ENCODE data around the gene ZNF485. TPM values are rescaled to one million over a fixed set of nuclear protein-coding genes. Genes with fewer than 3 reads are reported as not detected.
"Not testable (repeated sequence)": the region's sequence is repeated elsewhere in the genome, so short reads cannot be mapped to it uniquely, and the experiment has no call there.

Gene ZNF485
- total RNA-seq, 1 donor from 2014 or later = 5.2 TPM

GRCh38 chr10:43599333-43599732 is 6.9 kb upstream of the ZNF485 start:
- intact Hi-C loops (cut with micrococcal nuclease) = loop anchor here (10.0 kb wide), 1 partner anchor 235 kb away; no protein-coding TSS in a partner anchor

- intact Hi-C loops (cut with micrococcal nuclease) = not testable (repeated sequence)
Observed at GRCh38 chr10:43601576-43601975, 4.7 kb upstream of the ZNF485 start.

DNA sequence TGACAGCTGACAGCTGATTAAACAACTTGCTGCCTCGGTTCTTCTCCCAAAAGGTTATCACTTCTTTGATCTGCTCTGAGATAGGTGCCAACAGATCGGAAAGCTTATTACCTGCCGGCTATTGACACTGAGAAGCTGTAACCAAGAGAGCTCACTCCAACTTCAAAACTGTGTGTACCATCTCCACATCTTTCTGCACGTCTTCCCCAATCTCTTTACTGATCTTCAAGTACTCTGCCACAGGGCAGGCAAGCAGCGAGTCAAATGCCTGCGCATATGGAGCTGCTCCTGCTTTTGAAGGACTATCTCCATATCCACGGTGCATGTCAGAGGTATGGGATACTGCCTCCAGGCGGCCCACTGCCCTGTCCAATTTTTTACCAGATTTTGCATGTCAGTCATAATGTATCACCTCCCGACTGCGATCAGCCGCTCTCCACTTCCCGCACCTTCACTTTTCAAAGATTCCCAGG is 352 bp upstream of the ZNF485 start:
- intact Hi-C loops (cut with micrococcal nuclease) = loop anchor here (1.0 to 2.0 kb wide), 3 partner anchors 11 to 42 kb away; partner anchors contain the start of genes ZNF239 and ZNF32

- intact Hi-C loops (cut with micrococcal nuclease) = loop anchor here (2.0 kb wide), 1 partner anchor 32 kb away; the partner anchor contains the start of gene ZNF239
Observed at GRCh38 chr10:43607199-43607573, 948 bp downstream of the ZNF485 start.

DNA sequence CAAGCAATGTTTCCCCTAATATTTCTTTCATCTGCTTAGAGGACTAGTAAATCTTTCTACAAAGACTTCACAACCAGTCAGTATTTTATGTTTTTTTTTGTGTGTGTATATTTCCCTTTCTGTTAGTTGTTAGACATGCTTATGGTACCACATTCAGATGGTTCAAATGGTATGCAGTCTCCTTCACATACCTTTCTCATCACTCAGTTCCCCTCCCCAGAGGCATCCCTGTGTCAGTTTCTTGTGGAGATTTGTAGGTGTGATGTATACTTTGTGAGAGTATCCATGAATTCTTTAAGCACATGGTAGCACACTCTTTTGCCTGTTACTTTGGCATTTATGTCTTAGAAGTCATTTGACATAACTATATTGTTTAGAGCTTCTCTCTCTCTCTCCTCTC is 4.4 kb downstream of the ZNF485 start:
- intact Hi-C loops (cut with micrococcal nuclease) = no loop called here

DNA sequence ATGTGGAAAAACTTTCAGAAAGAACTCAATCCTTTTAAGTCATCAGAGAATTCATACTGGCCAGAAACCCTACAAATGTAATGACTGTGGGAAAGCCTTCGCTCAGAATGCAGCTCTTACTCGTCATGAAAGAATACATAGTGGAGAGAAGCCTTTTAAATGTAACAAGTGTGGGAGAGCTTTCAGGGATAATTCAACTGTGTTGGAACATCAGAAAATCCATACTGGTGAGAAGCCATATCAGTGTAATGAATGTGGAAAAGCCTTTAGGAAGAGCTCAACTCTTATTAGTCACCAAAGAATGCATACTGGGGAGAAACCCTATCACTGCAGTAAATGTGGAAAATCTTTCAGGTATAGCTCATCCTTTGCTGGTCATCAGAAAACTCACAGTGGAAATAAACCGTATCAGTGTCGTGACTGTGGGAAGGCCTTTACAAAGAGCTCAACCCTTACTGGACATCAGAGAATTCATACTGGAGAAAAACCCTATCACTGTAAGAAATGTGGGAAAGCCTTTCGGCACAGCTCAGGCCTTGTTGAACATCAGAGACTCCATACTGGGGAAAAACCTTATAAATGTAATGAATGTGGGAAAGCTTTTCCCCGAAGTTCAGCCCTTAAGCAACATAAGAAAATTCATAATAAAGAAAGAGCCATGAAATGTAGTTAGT is 10.6 kb downstream of the ZNF485 start:
- intact Hi-C loops (cut with micrococcal nuclease) = no loop called here

DNA sequence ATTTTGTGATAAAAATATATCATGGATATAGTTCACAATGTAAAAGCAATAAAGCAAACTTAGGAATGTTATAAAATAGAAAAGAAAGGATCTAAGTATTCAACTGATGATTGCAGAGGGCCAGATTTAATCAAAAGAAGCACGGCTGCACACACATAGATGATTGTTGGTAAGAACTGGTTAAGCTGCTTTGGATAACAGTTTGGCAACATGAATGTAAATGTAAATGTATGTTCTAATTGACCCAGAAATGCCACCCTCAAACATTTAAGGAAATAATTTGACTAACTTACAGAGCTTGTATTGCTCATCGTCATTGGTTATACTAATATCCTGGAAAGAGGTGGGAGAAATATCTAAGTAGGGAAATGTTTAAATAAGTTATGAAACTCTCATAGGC is 13.1 kb downstream of the ZNF485 start:
- intact Hi-C loops (cut with micrococcal nuclease) = no loop called here

- intact Hi-C loops (cut with micrococcal nuclease) = no loop called here
Observed at GRCh38 chr10:43622038-43622437, 15.8 kb downstream of the ZNF485 start.

- intact Hi-C loops (cut with micrococcal nuclease) = no loop called here
Observed at GRCh38 chr10:43623351-43623750, 17.1 kb downstream of the ZNF485 start.

- intact Hi-C loops (cut with micrococcal nuclease) = no loop called here
Observed at GRCh38 chr10:43627942-43628341, 21.7 kb downstream of the ZNF485 start.

- intact Hi-C loops (cut with micrococcal nuclease) = no loop called here
Observed at GRCh38 chr10:43628956-43629355, 22.7 kb downstream of the ZNF485 start.

GRCh38 chr10:43635816-43636215 is 29.6 kb downstream of the ZNF485 start:
- intact Hi-C loops (cut with micrococcal nuclease) = not testable (repeated sequence)

GRCh38 chr10:43640603-43641002 is 34.4 kb downstream of the ZNF485 start:
- intact Hi-C loops (cut with micrococcal nuclease) = loop anchor here (10.0 kb wide), 1 partner anchor 436 kb away; no protein-coding TSS in a partner anchor

DNA sequence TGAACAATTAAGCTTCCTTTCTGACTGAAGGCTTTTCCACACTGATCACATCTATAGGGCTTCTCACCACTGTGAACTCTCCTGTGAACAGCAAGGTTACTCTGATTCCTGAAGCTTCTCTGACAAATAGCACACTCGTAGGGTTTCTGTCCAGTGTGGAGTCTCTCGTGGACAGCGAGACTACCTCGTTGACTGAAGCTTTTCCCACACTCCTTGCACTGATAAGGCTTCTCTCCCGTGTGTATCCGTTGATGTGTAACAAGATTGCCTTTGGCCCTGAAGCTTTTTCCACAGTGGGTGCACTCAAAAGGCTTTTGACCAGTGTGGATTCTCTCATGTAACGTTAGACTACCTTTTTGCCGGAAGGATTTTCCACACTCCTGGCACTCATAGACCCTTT is 38.0 kb downstream of the ZNF485 start:
- intact Hi-C loops (cut with micrococcal nuclease) = loop anchor here (10.0 kb wide), 1 partner anchor 439 kb away; no protein-coding TSS in a partner anchor

DNA sequence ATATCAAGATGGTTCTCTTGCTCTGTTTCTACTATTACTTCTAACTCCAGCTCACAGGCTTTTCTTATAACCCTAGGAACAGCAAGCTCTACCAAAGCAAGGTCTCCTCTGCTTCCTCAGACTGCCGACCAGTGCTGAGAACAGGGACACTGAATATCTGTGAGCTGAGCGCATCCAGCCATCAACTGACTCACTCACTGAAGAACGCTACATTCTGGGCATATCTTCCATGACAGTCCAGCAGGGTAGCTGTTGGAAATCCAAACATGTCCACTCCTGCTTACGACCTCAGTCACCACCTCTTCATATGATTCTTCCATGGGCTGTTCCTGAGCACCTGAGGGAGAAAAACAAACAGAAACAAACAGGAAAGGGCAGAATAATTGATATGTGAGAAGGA is 39.6 kb downstream of the ZNF485 start:
- intact Hi-C loops (cut with micrococcal nuclease) = loop anchor here (10.0 kb wide), 1 partner anchor 441 kb away; no protein-coding TSS in a partner anchor

- intact Hi-C loops (cut with micrococcal nuclease) = loop anchor here (10.0 kb wide), 1 partner anchor 443 kb away; no protein-coding TSS in a partner anchor
Observed at GRCh38 chr10:43647576-43647975, 41.3 kb downstream of the ZNF485 start.

DNA sequence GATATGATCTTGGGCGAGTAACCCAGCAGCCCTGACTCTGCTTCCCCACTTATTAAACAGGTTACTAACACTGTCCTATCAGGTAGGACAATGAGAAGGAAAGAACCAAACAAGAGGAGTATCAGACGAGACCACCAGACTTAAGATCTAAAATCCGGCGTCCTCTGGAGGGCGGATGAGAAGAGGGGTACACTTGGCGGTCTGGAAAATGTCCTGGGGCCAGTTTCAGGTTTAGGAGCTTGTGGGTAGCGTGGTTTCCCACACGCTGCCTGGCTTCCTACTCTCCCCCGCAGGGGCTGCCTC is 41.8 kb downstream of the ZNF485 start:
- intact Hi-C loops (cut with micrococcal nuclease) = loop anchor here (1.0 to 10.0 kb wide), 7 partner anchors 42 to 1096 kb away; partner anchors contain the start of genes BMS1, CSGALNACT2, ZNF239 and ZNF485

- intact Hi-C loops (cut with micrococcal nuclease) = loop anchor here (1.0 to 10.0 kb wide), 7 partner anchors 42 to 1096 kb away; partner anchors contain the start of genes BMS1, CSGALNACT2, ZNF239 and ZNF485
Observed at GRCh38 chr10:43648398-43649184, 42.4 kb downstream of the ZNF485 start, which contains the start of gene ZNF32. TSS of gene ZNF32 (minus strand) at chr10:43648881. CDS start at chr10:43646133, 2,748 bp downstream.

GRCh38 chr10:43649185-43649523 is 42.9 kb downstream of the ZNF485 start:
- intact Hi-C loops (cut with micrococcal nuclease) = loop anchor here (2.0 to 10.0 kb wide), 3 partner anchors 444 to 866 kb away; partner anchors contain the start of genes BMS1 and CSGALNACT2

DNA sequence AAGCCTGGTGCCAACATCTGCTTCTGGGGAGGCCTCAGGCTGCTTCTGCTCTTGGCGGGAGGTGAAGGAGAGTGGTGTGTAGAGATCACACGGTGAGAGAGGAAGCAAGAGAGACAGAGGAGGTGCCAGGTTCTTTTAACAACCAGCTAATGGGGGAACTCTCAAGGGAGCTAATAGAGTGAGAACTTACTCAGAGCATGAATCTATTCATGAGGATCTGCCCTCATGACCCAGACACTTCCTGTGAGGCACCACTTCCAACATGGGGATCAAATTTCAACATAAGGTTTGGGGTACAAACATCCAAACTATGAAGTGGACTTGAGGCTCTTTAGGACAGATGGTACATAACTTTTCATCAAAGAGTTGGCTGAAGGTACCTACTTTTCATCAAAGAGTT is 47.5 kb downstream of the ZNF485 start:
- intact Hi-C loops (cut with micrococcal nuclease) = no loop called here

DNA sequence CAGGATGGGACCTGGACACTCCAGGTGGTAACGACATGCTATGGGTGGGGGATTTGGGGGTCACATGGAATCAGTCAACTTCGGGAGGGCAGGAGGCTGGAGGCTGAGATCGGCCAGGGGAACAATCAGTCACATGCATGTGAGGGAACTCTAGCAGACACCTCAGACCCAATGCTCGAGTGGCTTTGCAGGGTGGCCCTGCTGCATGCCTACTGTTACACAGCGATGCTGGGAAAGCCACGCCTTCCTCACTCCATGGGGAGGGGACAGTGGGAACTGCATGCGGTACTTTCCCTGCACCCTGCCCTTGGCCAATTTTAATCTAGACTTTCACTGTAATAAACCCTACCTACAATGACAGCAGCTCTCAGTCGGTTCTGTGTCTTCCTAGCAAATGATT is 49.1 kb downstream of the ZNF485 start:
- intact Hi-C loops (cut with micrococcal nuclease) = no loop called here

DNA sequence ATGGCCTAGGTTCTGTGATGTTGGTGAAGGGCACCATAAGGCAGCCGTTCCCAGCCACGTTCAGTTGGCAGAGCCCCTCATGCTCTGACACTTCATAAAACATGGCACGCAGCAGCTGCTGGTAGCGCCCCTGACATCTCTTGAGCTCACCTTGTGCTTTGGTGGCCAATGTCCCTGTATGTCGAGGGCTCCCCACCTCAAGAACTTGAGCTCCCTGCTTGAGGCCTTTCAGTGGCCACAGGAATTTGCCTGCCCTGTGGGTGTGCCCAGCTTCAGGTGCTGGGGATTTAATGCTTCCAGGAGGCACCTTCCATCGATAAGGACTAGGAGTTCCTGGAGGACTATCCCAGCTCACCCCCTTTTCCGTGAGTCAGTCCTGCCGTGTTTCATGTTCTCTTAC is 52.0 kb downstream of the ZNF485 start:
- intact Hi-C loops (cut with micrococcal nuclease) = no loop called here
